Femur (tissue), 1 donor: ENCODE data around the gene TESMIN.

Experiments used
- DNase-seq: peaks from one replicate; pipeline ENCODE4 v3.0.0-alpha.2; 2017

Gene TESMIN

GRCh38 chr11:68709062-68709461, 42.3 kb downstream of the TESMIN start:
- DNase-seq = no peak

- no peak for DNase-seq
Measured at GRCh38 chr11:68707527-68707926, 43.8 kb downstream of the TESMIN start.

GRCh38 chr11:68704887-68705286, 46.4 kb downstream of the TESMIN start:
- no peak for DNase-seq

GRCh38 chr11:68698993-68699392, 52.3 kb downstream of the TESMIN start:
- DNase-seq = no peak

GRCh38 chr11:68695531-68695930, 55.8 kb downstream of the TESMIN start:
- no peak for DNase-seq

- no peak for DNase-seq
Measured at GRCh38 chr11:68694431-68695297, 56.7 kb downstream of the TESMIN start.

- no peak for DNase-seq
Measured at GRCh38 chr11:68693484-68693882, 57.8 kb downstream of the TESMIN start.

- no peak for DNase-seq
Measured at GRCh38 chr11:68692871-68693483, 58.3 kb downstream of the TESMIN start.

- DNase-seq = no peak
Measured at GRCh38 chr11:68692115-68692514, 59.2 kb downstream of the TESMIN start.

- no peak for DNase-seq
Measured at GRCh38 chr11:68691402-68691784, 59.9 kb downstream of the TESMIN start.

- no peak for DNase-seq
Measured at GRCh38 chr11:68690671-68691401, 60.5 kb downstream of the TESMIN start.

- DNase-seq = no peak
Measured at GRCh38 chr11:68689737-68690625, 61.3 kb downstream of the TESMIN start.

GRCh38 chr11:68688881-68689280, 62.4 kb downstream of the TESMIN start:
- DNase-seq = no peak

GRCh38 chr11:68687986-68688385, 63.3 kb downstream of the TESMIN start:
- DNase-seq = no peak

- DNase-seq = no peak
Measured at GRCh38 chr11:68687311-68687710, 64.0 kb downstream of the TESMIN start.

GRCh38 chr11:68686486-68686885, 64.8 kb downstream of the TESMIN start:
- no peak for DNase-seq

- no peak for DNase-seq
Measured at GRCh38 chr11:68685656-68686380, 65.5 kb downstream of the TESMIN start.

GRCh38 chr11:68684385-68685356, 66.6 kb downstream of the TESMIN start, which contains the start of gene GAL:
TSS of gene GAL (plus strand) at chr11:68684544. CDS start at chr11:68684924, 380 bp downstream.
- DNase-seq = no peak

- DNase-seq = no peak
Measured at GRCh38 chr11:68683536-68684384, 67.6 kb downstream of the TESMIN start.

GRCh38 chr11:68683121-68683520, 68.2 kb downstream of the TESMIN start:
- DNase-seq = no peak
